Activated T-helper 9 cell treated with anti-CD3 and anti-CD28 coated beads, Interleukin-2, amount 50 U/mL, for 16 hours (primary cell): ENCODE results near the gene B3GALT4.

Source experiments
- DNase-seq: peaks from one replicate; pipeline ENCODE4 v3.0.0-alpha.2; 2020; ENCODE audit warnings: low read depth

The B3GALT4 gene

GRCh38 chr6:33292996-33293682, 16.2 kb downstream of the B3GALT4 start:
- no peak for DNase-seq

GRCh38 chr6:33294086-33294823, 17.3 kb downstream of the B3GALT4 start:
- DNase-seq, result no peak

GRCh38 chr6:33295621-33296369, 18.9 kb downstream of the B3GALT4 start:
- no peak for DNase-seq

DNA sequence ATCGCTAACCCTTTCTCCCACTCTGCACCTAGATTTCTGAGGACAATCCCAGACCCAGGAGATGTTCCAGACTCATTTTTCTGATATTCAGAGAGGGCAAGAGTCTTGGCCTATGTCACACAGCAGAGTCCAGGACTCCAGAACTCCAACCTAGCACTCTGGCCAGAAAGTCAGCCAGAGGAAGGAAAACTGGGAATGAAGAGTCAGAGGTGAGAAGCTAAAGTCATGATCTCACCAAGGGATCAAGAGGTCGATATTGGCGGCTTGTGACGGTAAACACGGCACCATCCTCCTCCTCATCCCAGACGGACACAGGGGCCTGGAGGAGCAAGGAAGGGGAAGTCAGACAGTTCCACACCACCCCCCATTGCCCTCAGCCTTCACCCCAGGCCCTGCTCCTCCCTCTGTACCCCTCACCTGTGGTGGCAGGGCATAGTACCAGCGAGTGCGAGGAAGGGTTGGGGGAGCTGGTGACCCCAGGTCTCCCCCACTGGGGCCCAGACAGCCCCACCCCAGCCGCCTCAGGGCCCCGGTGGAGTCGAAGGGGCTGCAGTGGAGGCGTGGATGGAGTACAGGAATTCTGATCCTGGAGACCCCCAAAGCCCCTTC, 20.0 kb downstream of the B3GALT4 start:
- no peak for DNase-seq

DNA sequence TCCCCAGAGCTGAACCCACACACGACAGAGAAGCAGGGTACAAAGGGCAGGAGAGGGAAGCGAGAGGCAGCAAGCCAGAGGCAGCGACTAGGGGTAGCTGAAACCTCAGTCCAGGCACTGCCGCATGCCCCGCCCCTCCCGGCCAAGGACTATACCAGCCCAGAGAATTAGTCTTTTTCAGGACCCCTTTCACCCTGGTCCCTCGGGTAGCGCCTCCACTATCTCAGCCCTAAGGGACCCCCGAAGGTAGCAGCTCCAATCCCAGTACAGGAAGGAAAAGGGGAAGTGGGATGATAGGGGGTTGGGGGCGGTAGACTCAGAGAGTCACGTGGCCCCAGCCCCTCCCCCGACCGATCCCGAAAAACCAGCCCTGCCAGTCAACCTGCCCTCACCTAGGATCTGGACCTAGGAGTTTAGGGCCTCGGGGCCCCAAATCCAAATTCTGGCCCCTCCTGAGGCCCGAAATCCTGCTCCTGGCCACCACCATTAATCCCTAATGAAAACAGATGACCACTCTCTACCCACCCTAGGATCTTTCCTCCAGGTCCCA, 20.6 kb downstream of the B3GALT4 start:
- DNase-seq, result no peak

- no peak for DNase-seq
Measured at GRCh38 chr6:33297956-33298772, 21.2 kb downstream of the B3GALT4 start.

- peak; percentile 40 for DNase-seq
Measured at GRCh38 chr6:33298773-33299236, 21.9 kb downstream of the B3GALT4 start, which contains the start of gene RGL2. TSS of gene RGL2 (minus strand) at chr6:33298942. CDS start at chr6:33298610, 332 bp downstream.

DNA sequence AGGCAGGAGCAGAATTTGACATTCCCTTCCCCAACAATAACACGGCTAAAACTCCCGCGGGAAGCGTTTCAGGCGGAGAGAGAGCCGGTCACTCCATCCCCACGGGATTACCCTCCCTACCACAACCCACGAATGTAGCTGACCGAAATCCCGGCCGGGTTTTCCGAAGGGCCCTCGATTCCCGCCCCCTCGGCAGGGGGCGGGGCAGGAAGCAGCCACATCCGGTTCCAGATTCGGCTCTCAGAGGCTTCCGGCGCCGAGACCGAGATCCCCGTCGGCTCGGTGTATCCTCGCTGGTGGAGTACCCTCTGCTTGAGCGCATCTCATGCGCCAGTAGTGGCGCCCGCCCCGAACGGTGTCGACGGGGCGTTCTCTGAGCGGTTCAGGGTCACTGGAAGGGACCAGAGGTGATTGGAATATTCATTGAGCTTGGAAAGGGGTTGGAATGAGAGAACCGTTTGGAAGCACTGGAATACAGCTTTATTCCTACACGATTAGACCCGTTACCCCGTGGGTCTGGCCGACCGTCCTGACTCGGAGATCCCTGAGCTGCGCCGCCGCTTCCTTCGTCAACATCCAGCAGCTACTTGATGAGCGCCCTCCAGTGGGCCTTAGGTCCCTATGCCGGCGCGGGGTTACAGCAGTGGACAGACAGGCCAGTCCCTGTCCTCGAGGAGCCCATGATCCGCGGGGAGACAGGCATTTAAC, 22.5 kb downstream of the B3GALT4 start:
- peak; percentile 91 for DNase-seq

GRCh38 chr6:33301877-33302276, 25.0 kb downstream of the B3GALT4 start:
- DNase-seq, result no peak

DNA sequence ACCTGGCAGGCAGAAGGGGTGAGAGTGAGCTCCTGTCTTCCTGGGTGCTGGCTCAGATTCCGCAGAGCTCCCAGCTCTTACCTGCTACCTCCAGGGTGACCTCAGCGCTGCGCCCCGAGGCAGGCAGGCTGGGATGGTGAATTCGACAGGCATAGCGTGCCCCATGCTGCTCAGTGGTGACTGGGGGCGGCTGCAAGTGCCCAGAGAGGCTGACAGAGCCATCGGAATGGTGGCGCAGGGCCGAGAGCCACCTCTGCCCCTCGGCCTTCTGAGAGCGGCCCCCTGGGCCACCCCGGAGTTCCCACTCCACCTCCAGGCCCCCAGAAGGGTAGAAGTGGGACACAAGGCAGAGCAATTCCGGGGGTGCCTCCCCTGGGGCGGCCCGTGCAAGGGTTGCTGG, 27.3 kb downstream of the B3GALT4 start:
- no peak for DNase-seq

DNA sequence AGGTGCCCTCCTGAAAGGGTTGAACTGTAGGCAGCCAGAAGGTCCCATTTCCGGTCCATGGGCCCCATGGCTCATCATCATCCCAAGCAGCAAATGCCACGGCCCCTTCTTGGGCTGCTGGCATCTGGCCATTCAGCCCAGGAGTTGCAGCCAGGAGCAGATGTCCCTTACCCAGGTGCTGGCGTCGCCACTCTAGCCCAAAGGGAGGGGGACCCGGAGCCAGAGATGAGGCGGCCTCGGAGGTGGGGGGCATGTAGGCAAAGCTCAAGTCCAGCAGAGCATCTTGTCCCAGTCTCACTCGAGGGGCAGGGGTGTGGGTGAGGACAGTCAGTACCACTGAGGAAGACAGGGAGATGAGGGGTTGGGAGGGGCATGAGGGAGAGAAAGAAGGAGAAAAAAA, 28.1 kb downstream of the B3GALT4 start:
- no peak for DNase-seq

- DNase-seq, result no peak
Measured at GRCh38 chr6:33306356-33306755, 29.4 kb downstream of the B3GALT4 start.

GRCh38 chr6:33312361-33313104, 35.6 kb downstream of the B3GALT4 start:
- peak; percentile 76 for DNase-seq

DNA sequence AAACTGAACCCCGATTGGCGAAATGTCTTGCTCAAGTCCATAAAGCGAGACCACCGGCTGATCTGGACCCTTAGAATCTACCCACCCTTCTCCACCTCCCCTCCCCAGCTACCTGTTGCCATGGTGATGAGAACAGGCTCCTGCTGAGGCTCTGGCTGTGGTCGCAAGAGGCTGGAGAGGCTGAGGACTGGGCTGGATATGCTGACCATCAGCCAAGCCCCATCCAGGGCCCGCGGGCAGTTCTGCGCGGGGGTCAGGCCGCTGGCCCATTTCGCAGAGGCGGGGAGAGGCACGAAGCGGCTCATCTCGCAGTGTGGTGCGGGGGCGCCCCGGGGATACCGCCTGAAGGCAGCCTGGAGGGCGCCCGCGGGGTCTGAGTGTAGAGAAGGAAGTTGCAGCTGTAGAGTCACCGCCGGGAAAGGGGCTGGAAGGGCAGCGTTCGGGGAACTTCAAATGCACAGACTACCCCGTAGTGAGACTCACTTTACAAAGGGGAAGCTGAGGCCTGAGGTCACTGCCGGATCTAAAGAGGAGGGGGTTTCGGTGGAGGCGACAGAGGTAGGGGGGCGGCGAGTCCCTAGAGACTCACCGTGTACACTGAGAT, 36.3 kb downstream of the B3GALT4 start:
- peak; percentile 36 for DNase-seq

GRCh38 chr6:33313709-33314514, 37.0 kb downstream of the B3GALT4 start, which contains the start of gene TAPBP:
TSS of gene TAPBP (minus strand) at chr6:33314078. CDS start at chr6:33314041, 37 bp downstream.
- DNase-seq, result peak; percentile 79

GRCh38 chr6:33314515-33314942, 37.6 kb downstream of the B3GALT4 start:
- peak; percentile 61 for DNase-seq

DNA sequence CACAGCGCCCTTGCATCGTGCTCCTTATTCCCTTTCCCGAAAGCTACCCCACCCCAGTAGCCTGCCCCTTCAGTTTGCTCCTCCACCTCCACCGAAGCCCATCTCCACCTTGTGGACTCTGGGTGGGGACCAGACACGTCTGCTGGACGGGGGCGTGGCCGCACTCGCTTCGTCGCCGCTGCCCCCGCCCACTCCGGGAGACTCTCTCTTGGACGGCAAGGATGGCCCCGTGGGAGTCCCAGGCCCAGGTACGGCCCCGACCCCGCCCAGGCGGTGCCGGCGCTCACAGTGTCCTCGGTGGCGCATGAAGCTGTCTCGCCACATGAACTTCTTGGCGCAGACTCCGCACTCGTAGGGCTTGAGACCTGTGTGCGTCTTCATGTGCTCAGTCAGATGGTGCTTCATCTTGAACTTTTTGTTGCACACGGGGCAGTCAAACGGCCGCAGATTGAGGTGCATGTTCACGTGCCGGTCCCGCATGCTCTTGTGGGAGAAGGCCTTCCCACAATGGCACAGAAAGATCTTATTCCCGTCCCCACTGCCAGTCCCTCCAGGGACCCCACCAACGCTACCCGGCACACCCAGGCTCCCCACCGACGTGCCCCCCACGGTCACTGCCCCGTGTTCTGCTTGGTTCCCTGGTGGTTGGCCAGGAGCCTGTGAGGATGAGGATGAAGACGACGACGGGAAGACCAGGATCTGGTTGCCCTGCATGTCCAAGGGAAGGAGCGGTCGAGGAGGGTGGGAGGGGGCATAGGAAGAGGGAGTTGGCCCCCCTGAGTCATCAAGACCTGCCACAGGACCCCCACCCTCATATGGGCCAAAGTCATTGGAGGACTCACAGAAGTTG, 38.2 kb downstream of the B3GALT4 start:
- DNase-seq, result no peak
